H1 (cell line): ENCODE results near the gene BACE1. TPM values are rescaled to one million over a fixed set of nuclear protein-coding genes. Genes with fewer than 3 reads are reported as not detected.

Experiments used
- CTCF ChIA-PET: fragments of 300-600 bp; sonication (Branson Sonifier 250); formaldehyde crosslinking; loops from one replicate; lab custom pipeline; 2021; ENCODE audit not compliant: partially characterized antibody; lab: Charles Lee
- POLR2A ChIA-PET: fragments of 300-600 bp; sonication (Branson Sonifier 250); formaldehyde crosslinking; loops from one replicate; lab custom pipeline; 2021; ENCODE audit warnings: inconsistent platforms; ENCODE audit not compliant: partially characterized antibody; lab: Charles Lee
- DNase-seq, 2 experiments: peaks; one replicate each; pipeline versions ENCODE4 v3.0.0 to v3.0.0-alpha.2; 2010 to 2022; ENCODE audit warnings: low spot score in 2 of 2, low read depth in 1 of 2, mixed read lengths in 1 of 2
- FAIRE-seq: peaks from 2 replicates; lab custom pipeline; 2011; peaks lifted over from hg19 to GRCh38; lab: Jason Lieb, UNC
- H2AFZ ChIP-seq: 2 replicates; pipeline ENCODE4 v1.8.1; 2012; ENCODE audit warnings: low read length, inconsistent platforms
- H2AK5ac ChIP-seq: 2 replicates; pipeline ENCODE4 v1.6.1; 2013; ENCODE audit warnings: low read depth, low read length
- H2BK120ac ChIP-seq: replicated peaks from 2 replicates; pipeline ENCODE3; 2013; ENCODE audit warnings: low read depth, low read length, inconsistent platforms
- H2BK12ac ChIP-seq: 2 replicates; pipeline ENCODE4 v1.6.1; 2013; ENCODE audit warnings: low read depth, low read length
- H2BK15ac ChIP-seq: 2 replicates; pipeline ENCODE4 v1.6.1; 2013; ENCODE audit warnings: low read length
- H2BK20ac ChIP-seq: 2 replicates; pipeline ENCODE4 v1.6.1; 2013; ENCODE audit warnings: low read length
- H2BK5ac ChIP-seq: 2 replicates; pipeline ENCODE4 v1.6.1; 2013; ENCODE audit warnings: low read depth, low read length
- H3K14ac ChIP-seq: 2 replicates; pipeline ENCODE4 v1.6.1; 2013; ENCODE audit warnings: inconsistent platforms; ENCODE audit not compliant: insufficient read length
- H3K18ac ChIP-seq: 2 replicates; pipeline ENCODE4 v1.6.1; 2013; ENCODE audit warnings: low read length; ENCODE audit errors: extremely low read depth
- H3K23ac ChIP-seq: 2 replicates; pipeline ENCODE4 v1.6.1; 2013; ENCODE audit warnings: inconsistent platforms; ENCODE audit not compliant: insufficient read length
- H3K23me2 ChIP-seq: 2 replicates; pipeline ENCODE4 v1.6.1; 2013; ENCODE audit warnings: low read depth, low read length
- H3K27ac ChIP-seq: 2 replicates; pipeline ENCODE4 v1.6.1; 2011; ENCODE audit warnings: low read depth, low read length, inconsistent platforms
- H3K27me3 ChIP-seq, 4 experiments: replicated peaks in 1 of 4; 1 replicate in 1 of 4; 2 replicates in 3 of 4; pipeline versions ENCODE4 v1.6.1 to v1.8.1; 2011 to 2013; ENCODE audit warnings: low read length in 3 of 4, mild to moderate bottlenecking in 3 of 4, inconsistent platforms in 2 of 4, mixed read lengths in 2 of 4, moderate library complexity in 1 of 4; ENCODE audit not compliant: control insufficient read depth in 3 of 4, insufficient read depth in 3 of 4; ENCODE audit errors: extremely low read depth in 1 of 4
- H3K36me3 ChIP-seq, 4 experiments: 2 replicates each; pipeline versions ENCODE4 v1.6.1 to v1.8.1; 2011 to 2013; ENCODE audit warnings: mild to moderate bottlenecking in 4 of 4, low read length in 3 of 4, moderate library complexity in 2 of 4, control low read depth in 1 of 4, inconsistent platforms in 1 of 4; ENCODE audit not compliant: insufficient read depth in 4 of 4, control insufficient read depth in 2 of 4
- H3K4ac ChIP-seq: replicated peaks from 2 replicates; pipeline ENCODE3; 2013; ENCODE audit warnings: low read length, low read depth, mixed read lengths, inconsistent platforms; ENCODE audit not compliant: insufficient read length
- H3K4me1 ChIP-seq, 4 experiments: replicated peaks in 1 of 4; 1 replicate in 1 of 4; 2 replicates in 3 of 4; pipeline versions ENCODE4 v1.6.1 to v1.8.1; 2011 to 2013; ENCODE audit warnings: low read length in 3 of 4, inconsistent platforms in 2 of 4, mixed read lengths in 1 of 4; ENCODE audit not compliant: insufficient read depth in 4 of 4, control insufficient read depth in 3 of 4
- H3K4me2 ChIP-seq, 2 experiments: 2 replicates each; pipeline versions ENCODE4 v1.6.1 to v1.8.1; 2011 to 2013; ENCODE audit warnings: low read depth in 2 of 2, low read length in 2 of 2, control low read depth in 1 of 2, inconsistent platforms in 1 of 2, mild to moderate bottlenecking in 1 of 2; ENCODE audit not compliant: insufficient read depth in 1 of 2
- H3K4me3 ChIP-seq, 4 experiments: fragments of 200-600, 300-600 bp in 1 of 4; sonication (generic), shearing (Covaris generic), sonication (Bioruptor Twin) in 1 of 4; 2 replicates each; pipeline versions ENCODE4 v1.5.1 to v1.8.1; 2011 to 2016; ENCODE audit warnings: low read length in 4 of 4, low read depth in 3 of 4, control low read depth in 2 of 4, inconsistent platforms in 2 of 4, mild to moderate bottlenecking in 2 of 4, mixed read lengths in 1 of 4, moderate library complexity in 1 of 4; ENCODE audit not compliant: insufficient read depth in 2 of 4; ENCODE audit errors: extremely low read depth in 1 of 4
- H3K56ac ChIP-seq: replicated peaks from 2 replicates; pipeline ENCODE3; 2013; ENCODE audit warnings: low read depth, mild to moderate bottlenecking, mixed read lengths, low read length, inconsistent platforms; ENCODE audit not compliant: insufficient read length
- H3K79me1 ChIP-seq: 2 replicates; pipeline ENCODE4 v1.6.1; 2013; ENCODE audit warnings: low read depth, low read length, control low read depth
- H3K79me2 ChIP-seq, 2 experiments: 2 replicates each; pipeline versions ENCODE4 v1.6.1 to v1.8.1; 2012 to 2013; ENCODE audit warnings: low read length in 2 of 2, mild to moderate bottlenecking in 2 of 2, inconsistent platforms in 1 of 2; ENCODE audit not compliant: insufficient read depth in 2 of 2, control insufficient read depth in 1 of 2
- H3K9ac ChIP-seq, 4 experiments: replicated peaks in 1 of 4; 1 replicate in 1 of 4; 2 replicates in 3 of 4; pipeline versions ENCODE4 v1.6.1 to v1.8.1; 2011 to 2013; ENCODE audit warnings: low read depth in 3 of 4, low read length in 3 of 4, control low read depth in 2 of 4, mild to moderate bottlenecking in 2 of 4, moderate library complexity in 2 of 4, inconsistent platforms in 1 of 4; ENCODE audit errors: extremely low read depth in 1 of 4
- H3K9me3 ChIP-seq, 2 experiments: 2 replicates each; pipeline versions ENCODE4 v1.6.1 to v1.8.1; 2012 to 2013; ENCODE audit warnings: mild to moderate bottlenecking in 2 of 2, moderate library complexity in 2 of 2, control low read depth in 1 of 2, inconsistent platforms in 1 of 2, low read depth in 1 of 2, low read length in 1 of 2, mixed read lengths in 1 of 2; ENCODE audit not compliant: insufficient read depth in 2 of 2
- H4K20me1 ChIP-seq, 2 experiments: replicated peaks in 1 of 2; 2 replicates each; pipeline versions ENCODE3 to v1.8.1; 2011 to 2013; ENCODE audit warnings: inconsistent platforms in 2 of 2, low read length in 2 of 2, mild to moderate bottlenecking in 1 of 2; ENCODE audit not compliant: insufficient read depth in 2 of 2, control insufficient read depth in 1 of 2
- H4K5ac ChIP-seq: 2 replicates; pipeline ENCODE4 v1.6.1; 2013; ENCODE audit warnings: low read length, low read depth, mixed read lengths, inconsistent platforms; ENCODE audit not compliant: insufficient read length
- H4K8ac ChIP-seq: 2 replicates; pipeline ENCODE4 v1.8.0; 2013; ENCODE audit warnings: mild to moderate bottlenecking, moderate library complexity, low read length, inconsistent platforms; ENCODE audit not compliant: insufficient read depth; ENCODE audit errors: extremely low read depth
- H4K91ac ChIP-seq: replicated peaks from 2 replicates; pipeline ENCODE3; 2013; ENCODE audit warnings: low read length, mixed read lengths, inconsistent platforms; ENCODE audit not compliant: insufficient read length
- ATF3 ChIP-seq: IDR thresholded peaks from 2 replicates; pipeline ENCODE4 v1.6.1; 2011; ENCODE audit warnings: low read depth, mild to moderate bottlenecking, low read length; ENCODE audit not compliant: insufficient read depth
- BCL11A ChIP-seq, 2 experiments: IDR thresholded peaks; one replicate each; pipeline ENCODE4 v1.6.1; 2011; ENCODE audit warnings: low read depth in 2 of 2, low read length in 2 of 2, mild to moderate bottlenecking in 2 of 2
- CBX5 ChIP-seq: fragments of 300-800, 300-1000 bp; sonication (generic); IDR thresholded peaks from 2 replicates; pipeline ENCODE4 v1.7.1; 2016; ENCODE audit warnings: antibody characterized with exemption, low read length, low read depth
- HDAC2 ChIP-seq, 2 experiments: fragments of 300-600 bp in 1 of 2; sonication (generic) in 1 of 2; IDR thresholded peaks; 2 replicates each; pipeline ENCODE4 v1.6.1; 2011 to 2012; ENCODE audit warnings: low read depth in 2 of 2, low read length in 2 of 2, mild to moderate bottlenecking in 2 of 2, moderate library complexity in 2 of 2, borderline replicate concordance in 1 of 2, inconsistent platforms in 1 of 2
- HDAC6 ChIP-seq: IDR thresholded peaks from one replicate; pipeline ENCODE4 v1.7.1; 2012; ENCODE audit warnings: low read depth, mild to moderate bottlenecking, inconsistent platforms, low read length, moderate library complexity
- JUND ChIP-seq: IDR thresholded peaks from 2 replicates; pipeline ENCODE4 v1.6.1; 2011; ENCODE audit warnings: mild to moderate bottlenecking, improper control_type of control experiment, low read length
- KDM4A ChIP-seq: IDR thresholded peaks from one replicate; pipeline ENCODE4 v1.7.1; 2012; ENCODE audit warnings: low read depth, mild to moderate bottlenecking, moderate library complexity, low read length, inconsistent platforms; ENCODE audit not compliant: severe bottlenecking
- MAFK ChIP-seq: IDR thresholded peaks from 2 replicates; pipeline ENCODE4 v1.6.1; 2012; ENCODE audit warnings: low read depth, mild to moderate bottlenecking, improper control_type of control experiment, low read length
- MAX ChIP-seq: IDR thresholded peaks from 2 replicates; pipeline ENCODE4 v1.6.1; 2012; ENCODE audit warnings: inconsistent platforms
- SIN3A ChIP-seq, 2 experiments: IDR thresholded peaks in 1 of 2; conservative IDR thresholded peaks in 1 of 2; 2 replicates each; pipeline ENCODE4 v1.6.1; 2011 to 2012; ENCODE audit warnings: low read length in 2 of 2, improper control_type of control experiment in 1 of 2, low read depth in 1 of 2, mild to moderate bottlenecking in 1 of 2
- SIRT6 ChIP-seq: IDR thresholded peaks from one replicate; pipeline ENCODE4 v1.7.1; 2012; ENCODE audit warnings: low read length, inconsistent platforms
- TAF1 ChIP-seq: IDR thresholded peaks from 2 replicates; pipeline ENCODE4 v1.6.1; 2011; ENCODE audit warnings: mild to moderate bottlenecking, low read depth, low read length
- TBP ChIP-seq: IDR thresholded peaks from 2 replicates; pipeline ENCODE4 v1.6.1; 2011; ENCODE audit warnings: low read depth, low read length, improper control_type of control experiment
- WGBS, 2 experiments: shearing (Covaris generic) in 1 of 2; methylation state at CpG; one replicate each; pipeline versions ENCODE4 v1.1.6 to v1.1.7; 2013 to 2015; ENCODE audit warnings: low lambda C conversion rate in 2 of 2, mixed read lengths in 2 of 2, inconsistent platforms in 1 of 2, low coverage in 1 of 2, missing lambda C conversion rate in 1 of 2; ENCODE audit not compliant: insufficient replicate concordance in 2 of 2, insufficient coverage in 1 of 2, insufficient read length in 1 of 2; ENCODE audit errors: extremely low coverage in 1 of 2, missing lambda C conversion rate in 1 of 2; 5-methylcytosine and 5-hydroxymethylcytosine counted together
- polyA plus RNA-seq, 7 experiments: library from polyadenylated mRNA; depleted of rRNA in 3 of 7; stranded (reverse) in 5 of 7; unstranded in 2 of 7; fragments of >200 nt in 5 of 7; fragments of 200-250 nt in 2 of 7; gene quantifications; 1 replicate in 5 of 7; 2 replicates in 1 of 7; 4 replicates in 1 of 7; pipeline versions ENCODE4 v1.2.1 to v1.2.3, GENCODE V29; 2011 to 2013; ENCODE audit warnings: missing spikeins in 2 of 7, mixed read lengths in 2 of 7
- total RNA-seq: library from RNA; stranded (reverse); fragmentation: NEBNext Ultra II Directional; extraction: Animal tissue kit (Norgen Biotek cat#: 25700); gene quantifications from 2 replicates; pipeline ENCODE4 v1.2.1, GENCODE V29; 2021

BACE1 gene
- total and polyA plus RNA-seq, 2 of the 8 experiments (the other 6 are each of a cell fraction or from before 2014, with no cell fraction given) = 7.7 to 7.9 TPM

- Histone ChIP-seq H3K56ac (no peak overlapping the region), H3K27me3 (no peaks in the 10 kb centered on the region), H3K4me1 (no peaks in the 10 kb centered on the region), H3K14ac (no peak overlapping the region), H2AK5ac (no peak overlapping the region), H3K36me3 (peaks cover 18 to 49% (median 27%) of the 10 kb centered on the region in 4 experiments), H3K4ac (no peak overlapping the region), H3K18ac (no peak overlapping the region), H4K91ac (no peak overlapping the region), H2AFZ (no peak overlapping the region), H3K79me1 (no peaks in the 10 kb centered on the region), H3K9me3 (no peaks in the 10 kb centered on the region), H2BK120ac (no peak overlapping the region), H2BK12ac (no peak overlapping the region), H2BK5ac (no peak overlapping the region), H2BK15ac (no peak overlapping the region), H4K8ac (no peak overlapping the region), H3K9ac (no peak overlapping the region), H3K27ac (no peak overlapping the region), H3K4me2 (no peak overlapping the region), H2BK20ac (no peak overlapping the region), H3K79me2 (no peaks in the 10 kb centered on the region), H3K23me2 (no peaks in the 10 kb centered on the region), H3K23ac (no peak overlapping the region), H4K5ac (no peak overlapping the region), H3K4me3 (no peak overlapping the region), H4K20me1 (no peaks in the 10 kb centered on the region)
- no peak for TF ChIP-seq ATF3
- no peak for TF ChIP-seq TBP
- no peak for TF ChIP-seq BCL11A (IDR thresholded peaks at IDR 0.05; ENCODE audit: low read depth in 2 of 2, low read length in 2 of 2)
- no peak for TF ChIP-seq JUND
- TF ChIP-seq SIRT6 = no peak
- no peak for TF ChIP-seq MAX
- TF ChIP-seq CBX5 = no peak
- TF ChIP-seq TAF1 = no peak
- TF ChIP-seq SIN3A (conservative IDR thresholded peaks at IDR 0.05 in 1 of 2, IDR thresholded peaks at IDR 0.05 in 1 of 2; ENCODE audit: low read depth in 1 of 2, low read length in 2 of 2) = no peak
- TF ChIP-seq HDAC6 = no peak
- no peak for TF ChIP-seq MAFK
- no peak for TF ChIP-seq HDAC2 (IDR thresholded peaks at IDR 0.05; ENCODE audit: borderline replicate concordance in 1 of 2, low read depth in 2 of 2, low read length in 2 of 2)
- TF ChIP-seq KDM4A = no peak
- ChIA-PET CTCF (interaction anchor here (0.7 kb wide), 1 partner anchor 544 kb away, joined by 4 read pairs; the partner anchor contains the start of gene FXYD2), POLR2A (no interaction called here)
- FAIRE-seq = no peak
- WGBS, 2 experiments = 90% methylated on average over 6 of the region's 6 CpGs; no CpG with 5 or more reads in 1 of the 2 experiments
- no peak for DNase-seq
These were observed 34.9 kb downstream of the BACE1 start for GRCh38 chr11:117281159-117281558.
